GM21367 (cell line): ENCODE results near the gene NT5C2.

ENCODE experiments used
- ATAC-seq: cut with Tn5 transposase; IDR thresholded peaks from one replicate; pipeline ENCODE4 v1.9.1; 2021; ENCODE audit not compliant: unreplicated experiment

Gene NT5C2

GRCh38 chr10:103066141-103067098 lies 126.7 kb downstream of the NT5C2 start:
- ATAC-seq = no peak

- ATAC-seq = no peak
These were observed 128.1 kb downstream of the NT5C2 start for GRCh38 chr10:103064956-103065355.

GRCh38 chr10:103062854-103063590 lies 130.1 kb downstream of the NT5C2 start:
- no peak for ATAC-seq

GRCh38 chr10:103060575-103060974 lies 132.5 kb downstream of the NT5C2 start:
- no peak for ATAC-seq

- no peak for ATAC-seq
These were observed 135.0 kb downstream of the NT5C2 start for GRCh38 chr10:103058034-103058433.

GRCh38 chr10:103055105-103055504 lies 138.0 kb downstream of the NT5C2 start:
- ATAC-seq = no peak

GRCh38 chr10:103054621-103055020 lies 138.5 kb downstream of the NT5C2 start:
- ATAC-seq = no peak

GRCh38 chr10:103053659-103054581 lies 139.2 kb downstream of the NT5C2 start:
- peak; percentile 79 for ATAC-seq

- no peak for ATAC-seq
These were observed 143.8 kb downstream of the NT5C2 start for GRCh38 chr10:103049237-103049636.

- ATAC-seq = no peak
These were observed 145.7 kb downstream of the NT5C2 start for GRCh38 chr10:103047381-103047780.

GRCh38 chr10:103045961-103046360 lies 147.1 kb downstream of the NT5C2 start:
- no peak for ATAC-seq

GRCh38 chr10:103044942-103045489 lies 148.1 kb downstream of the NT5C2 start:
- ATAC-seq = no peak

GRCh38 chr10:103042908-103043307 lies 150.2 kb downstream of the NT5C2 start:
- ATAC-seq = no peak

- no peak for ATAC-seq
These were observed 150.9 kb downstream of the NT5C2 start for GRCh38 chr10:103042129-103042528.

- ATAC-seq = no peak
These were observed 151.7 kb downstream of the NT5C2 start for GRCh38 chr10:103041391-103041790.

GRCh38 chr10:103040418-103040817 lies 152.7 kb downstream of the NT5C2 start:
- no peak for ATAC-seq

- no peak for ATAC-seq
These were observed 154.5 kb downstream of the NT5C2 start for GRCh38 chr10:103038570-103038969.
